HG02973 (cell line): ENCODE data around the gene MLF2.
A peak's percentile ranks its signal among the peaks of the same experiment; 100 is the strongest.
"Not testable (repeated sequence)": the region's sequence is repeated elsewhere in the genome, so short reads cannot be mapped to it uniquely, and the experiment has no call there.

ENCODE experiments used
- ATAC-seq: cut with Tn5 transposase; IDR thresholded peaks from one replicate; pipeline ENCODE4 v1.9.1; 2021; ENCODE audit warnings: moderate library complexity; ENCODE audit not compliant: unreplicated experiment

Gene MLF2

DNA sequence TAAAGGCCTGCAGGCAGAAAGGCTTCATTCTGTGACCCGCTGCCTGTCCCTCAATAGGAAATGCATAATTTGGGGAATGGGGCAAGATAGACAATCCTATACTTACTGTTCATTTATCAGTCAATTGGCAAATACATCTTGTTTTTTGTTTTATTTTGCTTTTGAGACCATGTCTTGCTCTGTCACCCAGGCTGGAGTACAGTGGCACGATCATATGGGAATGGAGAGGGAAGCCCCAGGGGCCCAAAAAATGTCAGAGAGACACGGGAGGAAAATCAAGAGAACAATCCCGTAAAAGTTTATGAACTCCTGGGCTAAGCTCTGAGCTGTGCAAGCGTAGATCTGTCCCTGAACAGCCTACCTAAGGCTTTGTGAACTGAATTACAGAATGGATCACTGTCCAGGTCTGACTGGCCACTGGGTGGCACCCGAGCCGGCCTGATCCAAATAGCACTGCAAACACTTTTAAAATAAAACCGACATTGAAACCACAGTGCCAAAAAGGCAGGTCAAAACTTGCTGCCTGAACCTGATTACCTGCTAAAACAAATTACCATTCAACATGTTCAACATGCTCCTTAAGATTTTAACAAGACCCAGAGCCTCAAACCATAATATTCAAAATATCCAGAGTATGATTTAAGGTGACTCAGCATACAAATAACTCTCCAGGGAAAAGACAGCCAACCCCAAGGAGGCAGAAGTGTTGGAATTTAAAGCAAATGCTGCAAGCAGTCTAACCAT, 17.3 kb downstream of the MLF2 start:
- no peak for ATAC-seq

DNA sequence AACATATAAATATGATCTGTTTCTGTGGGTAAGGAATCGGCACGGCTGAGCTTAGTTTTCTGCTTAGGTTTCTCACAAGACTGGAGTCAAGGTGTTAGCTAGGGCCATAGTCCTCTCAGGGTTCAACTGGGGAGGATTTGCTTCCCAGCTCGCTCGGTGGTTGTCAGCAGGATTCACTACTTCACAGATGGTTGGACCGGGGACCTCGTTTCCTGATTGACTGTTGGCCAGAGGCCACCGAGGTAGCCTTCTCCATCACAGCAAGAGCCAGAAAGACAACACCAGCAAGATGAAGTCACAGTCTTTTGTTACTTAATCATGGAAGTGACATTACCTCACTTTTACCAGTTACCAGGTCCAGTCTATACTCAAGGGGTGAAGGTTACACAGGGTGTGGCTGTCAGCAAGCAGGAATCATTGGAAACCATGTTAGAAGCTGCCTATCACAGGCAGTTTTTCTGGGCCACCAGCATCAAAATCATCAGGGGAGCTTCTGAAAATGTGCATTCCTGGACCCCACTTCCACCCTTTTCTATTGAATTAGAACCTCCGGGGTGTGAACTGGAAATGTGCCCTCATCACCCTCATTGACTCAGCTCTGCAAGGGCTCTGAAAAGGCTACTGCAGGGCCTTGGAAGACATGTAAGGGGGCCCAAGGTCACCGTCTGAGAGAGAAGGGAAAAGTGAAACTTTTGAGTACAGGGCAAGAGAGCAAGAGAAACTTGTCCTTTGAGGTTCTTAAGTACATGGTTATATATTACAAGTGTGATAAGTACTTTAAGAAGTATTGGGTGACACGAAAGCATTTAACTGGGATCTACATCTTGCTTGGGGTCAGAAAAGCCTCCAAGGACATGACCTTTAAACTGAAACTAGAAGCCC, 18.2 kb downstream of the MLF2 start:
- no peak for ATAC-seq

DNA sequence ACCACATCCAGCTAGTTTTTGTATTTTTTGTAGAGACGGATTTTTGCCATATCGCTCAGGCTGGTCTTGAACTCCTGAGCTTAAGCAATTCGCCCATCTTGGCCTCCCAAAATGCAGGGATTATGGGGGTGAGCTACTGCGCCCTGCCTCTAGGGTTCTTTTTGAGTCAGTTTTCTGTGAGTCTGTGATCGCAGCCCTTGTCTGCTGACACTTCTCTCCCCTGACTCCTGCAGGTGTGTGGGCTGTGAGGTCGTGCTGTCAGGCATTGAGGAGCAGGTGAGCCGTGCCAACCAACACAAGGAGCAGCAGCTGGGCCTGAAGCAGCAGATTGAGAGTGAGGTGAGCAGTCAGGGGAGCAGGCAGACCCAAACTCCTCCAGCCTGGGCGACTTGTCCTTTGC, 22.8 kb downstream of the MLF2 start:
- ATAC-seq: no peak

DNA sequence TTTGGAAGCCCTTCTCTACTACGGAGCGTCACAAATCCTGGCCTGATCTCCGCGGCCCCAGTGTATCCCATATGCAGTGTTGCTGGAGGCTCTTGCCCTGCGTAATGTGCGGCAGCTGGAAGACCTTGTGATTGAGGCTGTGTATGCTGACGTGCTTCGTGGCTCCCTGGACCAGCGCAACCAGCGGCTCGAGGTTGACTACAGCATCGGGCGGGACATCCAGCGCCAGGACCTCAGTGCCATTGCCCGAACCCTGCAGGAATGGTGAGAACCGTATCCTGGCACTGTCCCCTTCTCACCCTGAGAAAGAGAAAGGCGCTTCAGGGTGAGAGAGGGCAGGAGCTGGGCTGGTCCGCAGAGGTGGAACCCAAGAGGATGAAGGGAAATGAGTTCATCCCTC, 23.8 kb downstream of the MLF2 start:
- no peak for ATAC-seq

DNA sequence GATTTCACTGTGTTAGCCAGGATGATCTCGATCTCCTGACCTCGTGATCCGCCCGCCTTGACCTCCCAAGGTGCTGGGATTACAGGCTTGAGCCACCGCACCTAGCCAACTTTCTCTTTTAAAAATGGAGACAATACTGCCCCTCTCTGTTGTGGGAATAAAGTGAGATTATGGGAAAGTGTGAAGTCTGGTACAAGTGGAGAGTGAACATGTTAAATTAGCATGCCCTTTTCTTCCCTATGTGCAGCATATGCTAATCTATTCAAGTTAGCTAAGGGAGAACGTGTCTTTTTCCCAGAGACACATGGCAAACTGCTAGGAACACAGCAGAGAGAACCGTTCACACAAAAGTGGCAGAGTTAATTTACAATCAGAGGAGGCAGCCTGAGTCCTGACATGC, 27.6 kb downstream of the MLF2 start:
- no peak for ATAC-seq

DNA sequence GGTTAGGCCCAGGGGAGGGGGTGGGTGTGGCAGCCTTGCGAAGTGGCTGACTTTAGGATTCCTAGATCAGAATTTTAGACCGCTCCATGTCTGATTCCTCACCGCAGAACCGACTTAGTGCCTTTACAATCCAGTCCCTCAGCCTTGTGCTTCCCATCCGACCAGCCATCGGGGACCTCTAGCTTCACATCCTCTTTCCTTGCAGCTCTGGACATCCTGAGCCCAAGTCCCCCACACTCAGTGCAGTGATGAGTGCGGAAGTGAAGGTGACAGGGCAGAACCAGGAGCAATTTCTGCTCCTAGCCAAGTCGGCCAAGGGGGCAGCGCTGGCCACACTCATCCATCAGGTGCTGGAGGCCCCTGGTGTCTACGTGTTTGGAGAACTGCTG, 28.5 kb downstream of the MLF2 start:
- ATAC-seq: peak; percentile 23

DNA sequence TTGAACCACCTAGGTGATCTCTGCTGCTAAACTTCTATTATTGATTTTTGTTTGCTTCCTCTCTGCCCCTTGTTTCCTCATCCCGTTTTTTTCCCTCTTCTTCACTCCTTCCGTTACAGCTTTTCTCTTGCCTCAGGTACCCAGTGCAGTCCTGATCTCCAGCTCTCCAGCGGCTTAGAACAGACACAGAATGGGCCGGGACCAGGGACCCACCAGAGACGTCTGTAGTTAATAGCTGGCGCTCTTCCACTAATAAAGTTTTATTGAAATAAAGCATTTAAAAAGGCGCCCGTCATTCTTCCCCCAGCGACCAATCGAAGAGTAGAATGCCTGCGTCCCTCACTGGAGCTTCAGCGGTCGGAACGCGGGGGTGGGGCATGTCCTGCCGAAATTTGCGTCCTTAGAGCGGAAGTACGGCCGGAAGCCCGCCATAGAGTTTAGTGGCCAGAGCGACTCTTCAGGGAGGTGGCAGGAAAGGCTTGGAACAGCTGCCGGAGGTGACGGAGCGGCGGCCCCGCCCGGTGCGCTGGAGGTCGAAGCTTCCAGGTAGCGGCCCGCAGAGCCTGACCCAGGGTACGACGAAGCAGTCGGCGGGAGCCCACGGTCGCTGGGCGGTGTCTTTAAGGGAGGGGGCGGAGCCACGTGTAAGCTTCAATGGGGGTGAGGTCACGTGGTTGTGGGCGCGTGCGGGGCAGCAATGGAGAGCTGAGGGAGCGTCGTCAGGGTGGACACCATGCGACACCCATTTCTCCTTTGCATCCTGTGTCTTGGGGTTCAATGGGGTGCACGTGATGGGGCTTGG, 29.1 kb downstream of the MLF2 start, which contains the start of gene COPS7A:
Gene COPS7A, plus strand, starts transcription at position 440 of the 802 bp plus-strand sequence. CDS start 611 bp downstream, outside the sequence.
- ATAC-seq: peak; percentile 88

DNA sequence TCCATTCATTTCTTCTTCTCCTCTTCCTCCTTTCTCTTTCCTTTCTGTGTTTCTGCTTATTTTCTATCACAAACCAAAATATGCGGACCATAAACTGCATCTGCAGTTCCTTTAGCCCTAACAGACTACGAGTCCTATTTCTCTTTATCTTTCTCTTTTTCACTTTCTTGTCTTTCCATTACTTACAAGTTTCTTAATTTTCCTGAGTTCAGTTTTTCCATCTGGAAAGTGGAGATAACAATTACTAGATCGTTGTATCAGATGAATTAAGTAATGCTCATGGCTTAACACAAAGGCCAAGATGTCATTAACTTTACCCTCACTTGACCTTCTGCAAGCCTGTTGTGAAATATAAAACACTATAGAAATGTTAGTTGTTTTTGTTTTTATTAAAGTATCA, 30.1 kb downstream of the MLF2 start:
- ATAC-seq: no peak

DNA sequence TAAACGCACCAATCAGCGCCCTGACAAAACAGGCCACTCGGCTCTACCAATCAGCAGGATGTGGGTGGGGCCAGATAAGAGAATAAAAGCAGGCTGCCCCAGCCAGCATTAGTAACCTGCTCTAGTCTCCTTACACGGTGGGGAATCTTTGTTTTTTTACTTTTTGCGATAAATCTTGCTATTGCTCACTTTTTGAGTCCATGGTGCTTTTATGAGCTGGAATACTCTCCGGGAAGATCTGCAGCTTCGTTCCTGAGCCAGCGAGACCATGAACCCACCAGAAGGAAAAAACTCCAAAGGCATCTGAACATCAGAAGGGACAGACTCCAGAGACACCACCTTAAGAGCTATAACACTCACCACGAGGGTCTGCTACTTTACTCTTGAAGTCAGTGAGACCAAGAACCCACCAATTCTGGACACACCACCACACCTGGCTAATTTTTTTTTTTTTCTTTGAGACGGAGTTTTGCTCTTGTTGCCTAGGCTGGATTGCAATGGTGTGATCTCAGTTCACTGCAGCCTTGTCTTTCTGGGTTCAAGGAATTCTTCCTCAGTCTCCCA, 36.0 kb downstream of the MLF2 start:
- no peak for ATAC-seq

DNA sequence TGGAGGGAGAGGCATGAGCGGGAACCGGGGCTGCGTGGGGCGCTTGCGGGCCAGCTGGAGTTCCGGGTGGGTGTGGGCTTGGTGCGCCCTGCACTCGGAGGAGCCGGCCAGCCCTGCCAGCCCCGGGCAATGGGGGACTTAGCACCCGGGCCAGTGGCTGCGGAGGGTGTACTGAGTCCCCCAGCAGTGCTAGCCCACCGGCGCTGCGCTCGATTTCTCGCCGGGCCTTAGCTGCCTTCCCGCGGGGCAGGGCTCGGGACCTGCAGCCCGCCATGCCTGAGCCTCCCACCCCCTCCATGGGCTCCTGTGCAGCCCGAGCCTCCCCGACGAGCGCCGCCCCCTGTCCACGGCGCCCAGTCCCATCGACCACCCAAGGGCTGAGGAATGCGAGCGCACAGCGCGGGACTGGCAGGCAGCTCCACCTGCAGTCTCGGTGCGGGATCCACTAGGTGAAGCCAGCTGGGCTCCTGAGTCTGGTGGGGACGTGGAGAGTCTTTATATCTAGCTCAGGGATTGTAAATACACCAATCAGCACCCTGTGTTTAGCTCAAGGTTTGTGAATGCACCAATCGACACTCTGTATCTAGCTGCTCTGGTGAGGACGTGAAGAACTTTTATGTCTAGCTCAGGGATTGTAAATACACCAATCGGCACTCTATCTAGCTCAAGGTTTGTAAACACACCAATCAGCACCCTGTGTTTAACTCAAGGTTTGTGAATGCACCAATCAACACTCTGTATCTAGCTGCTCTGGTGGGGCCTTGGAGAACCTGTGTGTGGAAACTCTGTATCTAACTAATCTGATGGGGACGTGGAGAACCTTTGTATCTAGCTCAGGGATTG, 36.7 kb downstream of the MLF2 start:
- ATAC-seq: not testable (repeated sequence)

DNA sequence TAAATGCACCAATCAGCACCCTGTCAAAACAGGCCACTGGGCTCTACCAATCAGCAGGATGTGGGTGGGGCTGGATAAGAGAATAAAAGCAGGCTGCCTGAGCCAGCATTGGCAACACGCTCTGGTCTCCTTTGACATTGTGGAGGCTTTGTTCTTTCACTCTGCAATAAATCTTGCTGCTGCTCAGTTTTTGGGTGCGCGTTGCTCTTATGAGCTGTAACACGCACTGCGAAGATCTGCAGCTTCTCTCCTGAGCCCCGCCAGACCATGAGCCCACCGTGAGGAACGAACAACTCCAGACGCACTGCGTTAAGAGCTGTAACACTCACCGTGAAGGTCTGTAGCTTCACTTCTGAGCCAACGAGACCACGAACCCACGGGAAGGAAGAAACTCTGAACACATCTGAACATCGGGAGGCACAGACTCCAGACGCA, 44.0 kb downstream of the MLF2 start:
- no peak for ATAC-seq

DNA sequence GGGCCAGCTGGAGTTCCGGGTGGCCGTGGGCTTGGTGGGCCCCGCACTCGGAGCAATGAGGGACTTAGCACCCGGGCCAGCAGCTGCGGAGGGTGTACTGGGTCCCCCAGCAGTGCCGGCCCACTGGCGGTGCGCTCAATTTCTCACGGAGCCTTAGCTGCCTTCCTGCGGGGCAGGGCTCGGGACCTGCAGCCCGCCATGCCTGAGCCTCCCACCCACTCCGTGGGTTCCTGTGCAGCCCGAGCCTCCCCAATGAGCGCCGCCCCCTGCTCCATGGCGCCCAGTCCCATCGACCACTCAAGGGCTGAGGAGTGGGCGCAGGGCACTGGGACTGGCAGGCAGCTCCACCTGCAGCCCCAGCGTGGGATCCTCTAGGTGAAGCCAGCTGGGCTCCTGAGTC, 44.6 kb downstream of the MLF2 start:
- not testable (repeated sequence) for ATAC-seq

DNA sequence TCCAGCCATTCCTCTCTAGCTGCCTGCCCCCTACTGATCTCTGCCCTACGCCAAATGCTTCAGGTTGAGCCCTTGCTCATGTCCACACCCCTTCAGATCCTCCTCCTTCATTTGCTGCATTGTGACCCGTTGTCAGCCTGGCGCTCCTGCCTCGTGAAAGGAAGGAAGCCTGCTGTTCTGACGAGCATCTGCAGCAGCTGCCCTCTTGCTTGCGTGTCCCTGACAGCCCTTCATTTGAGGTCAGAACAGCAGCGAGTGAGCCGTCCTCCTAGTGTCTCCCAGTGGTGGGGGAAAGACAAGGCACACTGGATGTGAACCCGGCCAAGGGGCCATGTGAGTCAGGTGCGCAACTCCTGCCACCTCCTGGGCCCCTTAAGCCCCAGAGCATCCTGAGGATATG, 49.3 kb downstream of the MLF2 start:
- ATAC-seq: no peak

DNA sequence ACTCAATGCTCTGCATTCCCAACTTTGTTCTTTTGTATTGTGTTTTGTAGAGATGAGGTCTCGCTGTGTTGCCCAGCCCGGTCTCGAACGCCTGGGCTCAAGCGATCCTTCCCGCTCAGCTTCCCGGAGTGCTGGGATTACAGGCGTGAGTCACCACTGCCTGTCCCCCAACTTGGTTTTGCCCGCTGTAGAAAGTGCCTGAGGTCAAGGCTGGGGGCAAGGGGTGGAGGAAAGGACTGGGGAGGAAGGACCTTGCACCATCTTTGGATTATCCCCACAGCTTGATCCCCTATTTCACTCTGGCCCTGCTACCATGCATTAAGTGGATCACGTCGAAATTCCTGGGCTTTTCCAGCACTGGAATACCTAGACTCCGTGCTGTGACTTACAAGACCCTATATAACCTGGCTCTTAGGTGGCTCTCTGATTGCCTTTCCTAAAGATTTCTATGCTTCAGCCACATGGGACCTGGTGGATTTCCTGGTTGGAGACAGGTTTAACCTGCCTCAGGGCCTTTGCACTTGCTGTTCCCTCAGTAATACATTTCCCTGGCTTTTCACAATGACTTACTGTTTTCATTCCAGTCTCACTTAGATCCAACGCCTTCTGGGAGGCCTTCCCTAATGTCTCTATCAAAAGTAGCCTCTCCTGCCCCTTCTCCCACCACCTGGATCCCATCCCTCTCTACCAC, 51.7 kb downstream of the MLF2 start:
- ATAC-seq: no peak

DNA sequence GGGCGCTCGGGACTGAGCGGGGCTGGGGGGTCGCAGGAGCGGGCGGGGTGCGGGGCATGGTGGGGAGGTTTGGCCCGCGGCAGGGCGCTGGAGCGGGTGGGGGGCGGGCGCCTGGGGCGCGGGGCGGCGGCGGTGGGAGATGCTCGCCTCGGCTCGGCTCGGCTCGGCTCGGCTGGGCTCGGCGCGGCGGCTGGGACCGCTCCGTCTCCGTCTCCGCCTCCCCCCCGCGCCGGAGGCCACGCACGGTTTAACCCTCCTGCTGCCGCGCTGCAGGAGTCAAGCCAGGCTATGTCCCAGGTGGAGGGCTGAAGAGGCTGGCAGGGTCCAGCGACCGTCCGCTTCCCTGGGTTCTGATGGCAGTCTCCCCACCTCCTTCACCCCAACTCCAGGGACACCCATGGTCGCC, 52.3 kb downstream of the MLF2 start, which contains the start of gene PIANP:
Gene PIANP, minus strand, starts transcription at position 170 of the 406 bp plus-strand sequence. CDS start 2,754 bp downstream, outside the sequence.
- ATAC-seq: no peak

DNA sequence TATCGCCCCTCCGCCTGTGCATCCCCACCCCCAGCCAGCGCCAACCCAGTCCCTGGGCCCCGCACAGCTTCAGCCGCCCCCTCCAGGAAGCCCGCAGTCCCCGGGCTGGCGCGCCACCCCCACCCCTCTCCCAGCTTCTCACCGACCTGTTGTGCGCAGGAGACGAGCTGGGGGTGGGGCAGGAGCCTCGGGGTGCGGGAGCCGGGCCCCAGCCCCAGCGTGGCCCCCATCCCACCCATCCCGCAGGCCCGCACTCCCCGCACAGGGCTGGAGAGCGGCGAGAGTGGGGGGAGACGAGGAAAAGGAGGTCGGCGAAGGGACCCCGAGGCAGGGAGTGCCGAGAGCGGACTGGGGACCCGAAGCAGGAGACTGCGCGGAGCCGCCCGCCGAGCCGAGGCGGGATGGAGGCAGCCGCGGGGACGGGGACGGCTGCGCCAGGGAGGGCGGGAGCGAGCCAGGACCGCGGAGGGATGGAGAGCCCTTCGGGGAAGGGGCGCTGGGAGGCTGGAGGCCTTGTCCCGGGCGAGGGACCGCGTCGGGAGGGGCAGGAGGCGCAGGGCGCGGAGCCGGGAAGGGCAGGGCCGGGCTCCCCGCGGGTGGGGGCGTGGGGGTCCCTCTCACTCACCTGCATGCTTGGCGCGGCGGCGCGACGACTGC, 52.8 kb downstream of the MLF2 start:
- no peak for ATAC-seq

DNA sequence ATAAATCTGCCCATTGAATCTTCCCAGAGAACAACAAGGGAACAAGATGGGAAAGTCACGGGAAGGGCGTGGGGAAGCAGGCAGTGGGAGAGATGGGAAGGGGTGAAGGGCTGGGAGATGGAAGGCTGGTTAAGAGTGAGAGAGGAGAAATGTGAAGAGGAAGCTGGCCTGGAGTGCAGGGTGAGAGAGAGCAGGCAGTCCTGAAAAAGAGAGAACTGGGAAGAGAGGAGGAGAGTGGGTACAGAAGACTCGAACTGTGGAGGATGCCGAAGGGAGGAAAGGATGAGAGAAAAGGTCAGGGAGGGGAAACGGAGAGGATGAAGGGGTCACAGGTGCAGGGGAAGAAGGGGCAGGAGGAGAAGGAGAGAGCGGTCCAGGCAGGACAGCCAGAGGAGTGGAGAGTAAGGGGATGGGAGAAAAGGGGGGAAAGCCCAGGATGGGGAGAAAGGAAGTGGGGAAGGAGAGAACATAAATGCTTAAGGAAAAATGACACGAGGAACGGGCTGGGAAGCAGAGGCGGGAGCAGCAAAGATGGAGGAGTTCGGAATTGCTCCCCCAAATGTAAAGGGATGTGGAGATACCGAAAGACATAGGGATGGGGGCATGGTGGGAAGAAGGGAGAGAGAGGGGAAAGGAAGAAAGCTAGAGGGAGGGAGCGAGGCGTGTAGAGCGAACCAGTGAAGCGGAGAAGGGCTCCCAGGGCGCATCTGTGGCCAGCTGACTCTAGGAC, 53.5 kb downstream of the MLF2 start:
- ATAC-seq: no peak
